Calu3 (cell line): ENCODE data around the gene LRFN2. TPM values are rescaled to one million over a fixed set of nuclear protein-coding genes. Genes with fewer than 3 reads are reported as not detected.

ENCODE experiments used
- BruUV-seq: library from RNA; stranded (reverse); fragments of 400-500 nt; replicated peaks from 2 replicates; lab custom pipeline; 2021; lab: Mats Ljungman, UMichigan
- CTCF ChIA-PET: fragments of 300-600 bp; sonication (Branson Sonifier 250); formaldehyde crosslinking; loops from one replicate; lab custom pipeline; 2022; ENCODE audit warnings: antibody characterized with exemption; lab: Charles Lee
- DNase-seq: peaks from one replicate; pipeline ENCODE4 v3.0.0; 2022
- H3K27ac Mint-ChIP-seq: one replicate; pipeline ENCODE4 v1.8.0; 2022; ENCODE audit warnings: mixed read lengths; ENCODE audit not compliant: unreplicated experiment
- H3K27me3 Mint-ChIP-seq: one replicate; pipeline ENCODE4 v1.8.0; 2022; ENCODE audit warnings: mixed read lengths; ENCODE audit not compliant: unreplicated experiment
- H3K36me3 Mint-ChIP-seq: one replicate; pipeline ENCODE4 v1.8.0; 2022; ENCODE audit warnings: mild to moderate bottlenecking, moderate library complexity, mixed read lengths; ENCODE audit not compliant: insufficient read depth, unreplicated experiment
- H3K4me1 Mint-ChIP-seq: one replicate; pipeline ENCODE4 v1.8.0; 2022; ENCODE audit warnings: mild to moderate bottlenecking, low read depth, mixed read lengths; ENCODE audit not compliant: unreplicated experiment
- H3K4me3 Mint-ChIP-seq: one replicate; pipeline ENCODE4 v1.8.0; 2022; ENCODE audit warnings: mild to moderate bottlenecking, low read depth, moderate library complexity, mixed read lengths; ENCODE audit not compliant: unreplicated experiment
- H3K9me3 Mint-ChIP-seq: one replicate; pipeline ENCODE4 v1.8.0; 2022; ENCODE audit warnings: low read depth, mixed read lengths; ENCODE audit not compliant: unreplicated experiment
- intact Hi-C: fragments of 100-400 bp; cut with micrococcal nuclease; formaldehyde crosslinking; loops from one replicate; pipeline ENCODE4 v1.10.0; 2022; ENCODE audit not compliant: unreplicated experiment
- total RNA-seq: library from RNA; stranded (reverse); gene quantifications from 2 replicates; pipeline ENCODE4 v1.2.3, GENCODE V29; 2022
- TF ChIP-seq, protein P1 (sequence below): fragments of 200-600 bp; IDR thresholded peaks from one replicate; pipeline ENCODE4 v1.8.0; 2022; ENCODE audit warnings: antibody characterized with exemption; ENCODE audit not compliant: unreplicated experiment

LRFN2 gene
- total RNA-seq, 1 experiment from 2014 or later = not detected

GRCh38 chr6:40443842-40444241, 143.3 kb downstream of the LRFN2 start:
- no peak for DNase-seq
- intact Hi-C loops = no loop called here
- TF ChIP-seq, protein P1, sequence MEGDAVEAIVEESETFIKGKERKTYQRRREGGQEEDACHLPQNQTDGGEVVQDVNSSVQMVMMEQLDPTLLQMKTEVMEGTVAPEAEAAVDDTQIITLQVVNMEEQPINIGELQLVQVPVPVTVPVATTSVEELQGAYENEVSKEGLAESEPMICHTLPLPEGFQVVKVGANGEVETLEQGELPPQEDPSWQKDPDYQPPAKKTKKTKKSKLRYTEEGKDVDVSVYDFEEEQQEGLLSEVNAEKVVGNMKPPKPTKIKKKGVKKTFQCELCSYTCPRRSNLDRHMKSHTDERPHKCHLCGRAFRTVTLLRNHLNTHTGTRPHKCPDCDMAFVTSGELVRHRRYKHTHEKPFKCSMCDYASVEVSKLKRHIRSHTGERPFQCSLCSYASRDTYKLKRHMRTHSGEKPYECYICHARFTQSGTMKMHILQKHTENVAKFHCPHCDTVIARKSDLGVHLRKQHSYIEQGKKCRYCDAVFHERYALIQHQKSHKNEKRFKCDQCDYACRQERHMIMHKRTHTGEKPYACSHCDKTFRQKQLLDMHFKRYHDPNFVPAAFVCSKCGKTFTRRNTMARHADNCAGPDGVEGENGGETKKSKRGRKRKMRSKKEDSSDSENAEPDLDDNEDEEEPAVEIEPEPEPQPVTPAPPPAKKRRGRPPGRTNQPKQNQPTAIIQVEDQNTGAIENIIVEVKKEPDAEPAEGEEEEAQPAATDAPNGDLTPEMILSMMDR = no peak

GRCh38 chr6:40442591-40442990, 144.6 kb downstream of the LRFN2 start:
- intact Hi-C loops = no loop called here
- no peaks in the 10 kb centered on the region for H3K36me3 Mint-ChIP-seq
- no TSS peak for BruUV-seq

More at GRCh38 chr6:40443842-40444241, 143.3 kb downstream of the LRFN2 start:
- H3K27ac Mint-ChIP-seq = no peak overlapping the region
- peaks cover 76% of the 10 kb centered on the region for H3K27me3 Mint-ChIP-seq
- no peaks in the 10 kb centered on the region for H3K36me3 Mint-ChIP-seq
- H3K9me3 Mint-ChIP-seq = no peaks in the 10 kb centered on the region
- BruUV-seq = no TSS peak
- H3K4me1 Mint-ChIP-seq = no peaks in the 10 kb centered on the region
- H3K4me3 Mint-ChIP-seq = no peak overlapping the region
- CTCF ChIA-PET = no interaction called here

GRCh38 chr6:40441150-40441549, 146.0 kb downstream of the LRFN2 start:
- Mint-ChIP-seq H3K4me1 (no peaks in the 10 kb centered on the region), H3K9me3 (no peaks in the 10 kb centered on the region), H3K27me3 (peaks cover 53% of the 10 kb centered on the region), H3K4me3 (no peak overlapping the region), H3K36me3 (no peaks in the 10 kb centered on the region), H3K27ac (no peak overlapping the region)
- TF ChIP-seq, protein P1 = no peak
- no peak for DNase-seq
- CTCF ChIA-PET = no interaction called here
- intact Hi-C loops = no loop called here
- no TSS peak for BruUV-seq

More at GRCh38 chr6:40442591-40442990, 144.6 kb downstream of the LRFN2 start:
- Mint-ChIP-seq H3K27ac (no peak overlapping the region), H3K27me3 (peaks cover 63% of the 10 kb centered on the region), H3K9me3 (no peaks in the 10 kb centered on the region), H3K4me3 (no peak overlapping the region), H3K4me1 (no peaks in the 10 kb centered on the region)
- DNase-seq = no peak
- TF ChIP-seq, protein P1 = no peak
- CTCF ChIA-PET = no interaction called here

DNA sequence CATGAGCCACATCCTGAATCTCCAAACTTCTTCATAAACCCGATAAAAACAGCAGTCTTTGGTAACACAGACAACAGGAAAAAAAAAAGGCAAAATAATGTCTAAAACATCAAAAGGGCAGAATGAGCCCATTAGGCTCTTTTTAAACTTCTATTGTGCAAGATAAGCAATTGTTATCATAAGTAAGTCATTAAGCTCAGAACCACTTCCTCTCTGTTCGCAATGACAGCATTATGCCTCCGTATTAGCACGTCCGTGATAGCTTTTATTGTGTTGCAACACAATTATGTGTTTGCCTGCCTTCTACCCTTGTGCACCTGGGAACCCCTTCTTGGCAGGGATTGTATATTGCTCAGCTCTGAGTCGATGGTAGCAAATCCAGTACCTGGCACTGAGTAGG, 147.1 kb downstream of the LRFN2 start:
- Mint-ChIP-seq H3K36me3 (no peaks in the 10 kb centered on the region), H3K9me3 (no peaks in the 10 kb centered on the region), H3K4me1 (no peaks in the 10 kb centered on the region), H3K4me3 (no peak overlapping the region), H3K27me3 (peaks cover 44% of the 10 kb centered on the region), H3K27ac (no peak overlapping the region)
- TF ChIP-seq, protein P1 = no peak
- intact Hi-C loops = no loop called here
- DNase-seq = no peak
- CTCF ChIA-PET = no interaction called here
- no TSS peak for BruUV-seq
